HG02943 (cell line): ENCODE results near the gene HDGF.

ENCODE experiments used
- ATAC-seq: cut with Tn5 transposase; IDR thresholded peaks from one replicate; pipeline ENCODE4 v1.9.1; 2021; ENCODE audit warnings: mild to moderate bottlenecking, low read depth, moderate library complexity; ENCODE audit not compliant: unreplicated experiment

HDGF gene

DNA sequence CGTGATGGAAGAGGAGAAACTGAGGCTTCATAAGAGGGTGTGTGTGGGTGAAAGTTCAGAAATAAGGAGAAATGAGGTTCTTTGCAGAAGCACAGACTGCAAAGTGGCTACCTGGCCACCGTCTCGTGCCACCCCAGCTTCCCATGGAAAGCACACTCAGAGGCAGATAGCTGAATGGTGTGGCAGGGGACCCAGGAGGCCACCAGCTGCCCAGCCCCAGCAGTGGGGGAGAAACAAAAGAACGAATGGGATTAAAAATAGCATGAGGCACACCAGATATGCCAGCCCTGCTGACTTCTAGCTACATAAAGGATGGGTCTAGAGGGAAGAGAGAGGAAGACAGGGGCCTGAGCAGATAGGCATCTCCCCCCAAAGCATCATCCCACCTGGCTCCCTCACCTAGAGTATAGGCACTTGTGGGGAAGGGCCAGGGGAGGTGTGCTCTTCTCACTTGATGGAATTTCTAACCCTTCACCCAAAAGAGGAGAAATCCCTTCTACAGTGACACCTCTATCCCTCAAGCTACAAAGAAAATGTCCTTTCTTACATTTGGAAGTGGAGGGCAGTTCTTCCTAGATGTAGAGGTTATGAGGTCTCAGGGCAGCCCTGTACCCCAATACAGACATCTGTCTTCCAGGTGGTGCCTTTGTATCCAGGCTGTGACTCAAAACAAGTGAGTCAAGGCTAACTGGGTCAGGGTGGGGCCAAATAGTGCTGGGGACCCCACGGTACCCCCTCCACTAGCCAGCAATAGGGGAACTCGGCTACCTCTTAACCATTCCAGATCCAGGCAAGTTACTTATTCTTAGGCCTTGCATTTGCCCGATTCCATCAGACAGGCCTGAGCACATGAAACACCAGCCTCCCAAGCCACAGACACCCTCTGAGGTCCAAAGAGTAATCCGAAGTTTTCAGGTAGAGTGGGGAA is 3.5 kb downstream of the HDGF start:
- no peak for ATAC-seq

DNA sequence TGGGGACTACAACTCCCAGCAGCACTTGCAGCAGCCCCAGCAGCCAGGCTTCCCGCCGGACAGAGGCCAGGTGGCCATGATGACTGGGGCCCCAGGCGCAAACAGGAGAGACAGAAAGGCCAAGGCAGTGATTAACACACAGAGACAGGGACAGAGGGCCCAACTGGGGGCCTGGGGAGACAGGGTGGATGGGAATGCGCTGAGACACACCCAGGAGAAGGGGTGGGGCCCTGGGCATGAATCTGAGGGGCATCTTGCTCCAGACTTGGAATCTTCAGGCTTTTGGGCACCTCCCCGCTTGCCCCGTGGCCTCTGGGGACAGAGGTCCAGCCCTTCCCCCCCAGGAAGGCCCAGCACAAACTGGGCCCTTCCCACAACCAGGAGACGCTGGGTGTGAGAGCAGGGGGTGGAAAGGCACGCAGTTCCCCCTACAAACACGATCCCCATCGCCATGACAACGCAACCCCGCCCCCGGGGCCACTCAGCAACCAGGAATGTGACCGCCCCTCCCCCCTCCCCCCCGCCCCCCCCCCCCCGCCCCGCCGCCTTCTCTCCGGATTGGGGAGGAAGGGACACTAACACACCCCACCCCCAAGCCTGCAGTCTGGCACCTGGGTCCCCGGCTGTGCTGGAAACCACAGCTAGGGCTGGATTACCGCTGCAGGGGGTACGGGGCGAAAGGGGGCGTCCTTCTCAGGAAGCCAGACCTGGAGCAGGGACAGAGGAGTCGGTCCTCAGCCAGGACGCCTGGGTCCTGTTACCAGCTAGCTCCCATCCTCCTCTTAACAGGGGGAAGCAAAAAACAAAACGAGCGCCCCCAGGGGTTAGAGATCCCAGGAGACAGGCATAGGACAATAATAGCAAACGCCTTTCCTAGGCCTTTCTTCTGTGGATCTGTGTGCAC is 4.5 kb downstream of the HDGF start:
- no peak for ATAC-seq

DNA sequence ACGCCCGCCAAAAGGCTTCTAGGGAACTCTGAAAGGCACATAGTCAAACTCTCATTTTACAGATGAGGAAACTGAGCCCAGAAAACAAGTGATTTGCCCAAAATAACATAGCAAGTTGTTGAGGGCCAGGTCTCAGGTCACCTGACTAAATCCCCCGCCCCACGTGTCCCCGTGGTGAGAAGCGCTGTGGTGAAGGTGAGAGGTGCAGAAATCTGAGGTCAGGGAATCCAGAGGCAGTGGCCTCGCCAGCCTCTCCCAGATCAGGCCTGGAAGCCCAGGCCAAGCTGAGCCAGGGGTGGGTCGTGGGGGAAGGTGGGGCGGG is 5.1 kb downstream of the HDGF start:
- ATAC-seq = no peak

DNA sequence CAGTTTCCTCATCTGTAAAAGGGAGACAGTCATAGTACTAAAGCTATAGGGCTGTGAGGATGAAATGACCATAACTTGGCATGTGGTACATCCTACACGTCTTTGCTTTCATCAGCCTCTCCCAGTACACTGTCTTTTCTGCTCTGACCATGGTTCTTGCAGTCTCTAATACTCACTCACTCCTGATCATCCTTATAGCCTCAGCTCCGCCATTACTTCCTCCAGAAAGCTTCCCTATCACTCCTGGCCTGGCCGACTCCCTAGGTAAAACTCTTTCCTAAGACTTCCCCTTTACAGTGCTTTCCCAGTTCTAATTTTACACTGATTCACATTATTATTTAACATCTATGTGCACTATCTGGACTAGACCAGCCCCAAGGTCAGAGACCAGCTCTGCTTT is 5.6 kb downstream of the HDGF start:
- no peak for ATAC-seq

DNA sequence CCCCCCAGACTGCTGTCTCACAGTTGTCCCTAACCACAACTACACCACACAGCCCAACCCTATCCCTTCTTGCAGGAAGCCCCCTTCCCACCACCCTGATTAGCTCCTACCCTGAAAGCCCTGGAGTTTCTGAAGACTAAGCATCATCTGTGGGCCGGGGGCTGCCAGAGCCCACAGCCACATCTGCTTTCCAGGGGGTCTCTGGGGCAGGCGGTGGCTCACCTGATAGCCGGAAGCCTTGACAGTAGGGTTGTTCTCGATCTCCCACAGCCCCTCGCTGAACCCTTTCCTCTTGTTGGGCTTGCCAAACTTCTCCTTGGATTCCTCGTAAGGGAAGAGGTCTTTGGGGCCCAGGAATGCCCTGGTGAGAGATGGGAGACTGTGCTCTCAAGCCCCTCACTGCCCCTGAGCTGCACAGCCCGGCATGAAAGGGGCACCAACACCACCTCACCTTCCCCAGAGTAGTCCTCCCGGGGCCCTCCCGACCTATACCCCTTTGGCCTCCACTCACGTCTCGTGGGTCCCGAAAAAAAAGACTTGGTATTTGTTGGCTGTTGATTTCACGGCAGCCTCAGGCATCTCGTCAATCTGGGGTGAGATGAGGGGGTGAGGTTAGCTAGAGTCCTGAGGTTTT is 6.6 kb downstream of the HDGF start:
- no peak for ATAC-seq

DNA sequence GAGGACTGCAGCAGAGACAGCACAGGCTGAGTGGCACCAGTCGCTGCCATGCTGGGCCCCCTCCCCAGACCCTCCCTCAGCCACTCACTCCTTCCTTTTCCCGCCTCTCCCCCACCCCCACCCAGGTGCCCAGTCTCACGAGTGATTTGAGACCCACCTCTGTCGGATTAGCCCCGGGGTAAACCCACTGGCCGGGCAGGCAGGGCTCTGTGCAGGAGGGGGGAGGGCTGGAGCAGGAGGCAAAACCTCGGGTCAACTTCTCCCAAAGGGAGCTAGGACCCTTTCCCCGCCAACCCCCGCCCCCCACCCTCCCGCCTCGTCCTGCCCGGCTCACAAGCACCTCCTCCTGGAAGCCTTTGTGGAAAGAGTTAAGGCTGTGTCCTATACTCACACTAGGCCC is 7.1 kb downstream of the HDGF start:
- ATAC-seq = no peak

DNA sequence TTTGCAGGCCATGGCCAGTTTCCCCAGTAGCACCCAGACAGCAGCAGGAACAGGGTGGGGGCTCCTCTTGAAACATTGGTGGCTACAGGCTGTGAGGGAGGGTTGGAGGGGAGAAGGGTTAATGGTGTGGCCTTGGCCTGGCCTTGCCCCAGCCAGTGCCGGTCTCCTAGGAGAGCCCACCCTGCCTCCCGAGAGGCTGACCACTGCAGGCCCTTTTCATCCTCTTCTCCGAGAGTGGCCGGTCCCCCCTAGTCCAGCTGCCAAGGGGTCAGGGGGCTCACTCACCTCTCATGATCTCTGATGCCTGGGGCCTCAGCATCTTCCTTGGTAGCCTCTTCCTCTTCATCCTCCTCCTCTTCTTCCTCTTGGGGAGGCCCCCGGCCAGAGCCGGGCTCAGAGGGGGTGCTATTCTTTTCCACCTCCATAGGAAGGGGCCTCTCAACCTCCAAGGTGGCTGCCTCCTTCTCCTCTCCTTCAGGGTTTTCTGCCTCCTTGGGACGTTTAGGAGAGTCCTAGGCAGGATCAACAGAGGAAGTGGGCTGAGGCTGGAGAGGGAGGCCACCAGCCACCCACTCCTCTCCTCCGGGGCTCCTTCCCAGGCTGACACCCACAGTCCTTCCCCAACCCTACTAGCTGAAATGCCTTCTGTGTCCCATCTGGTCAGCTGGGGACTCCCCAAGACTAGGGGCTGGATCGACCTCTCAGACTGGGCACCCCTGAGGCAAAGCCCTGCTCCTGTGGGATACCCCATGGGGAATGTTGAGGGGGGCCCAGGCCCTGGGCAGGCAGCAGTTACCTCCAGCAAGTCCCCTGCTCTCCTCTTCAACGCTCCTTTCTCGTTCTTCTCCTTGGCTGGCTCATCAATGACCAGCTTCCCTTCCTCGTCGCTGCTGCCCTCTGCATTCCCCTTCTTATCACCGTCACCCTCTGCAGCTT is 7.8 kb downstream of the HDGF start:
- ATAC-seq = no peak

DNA sequence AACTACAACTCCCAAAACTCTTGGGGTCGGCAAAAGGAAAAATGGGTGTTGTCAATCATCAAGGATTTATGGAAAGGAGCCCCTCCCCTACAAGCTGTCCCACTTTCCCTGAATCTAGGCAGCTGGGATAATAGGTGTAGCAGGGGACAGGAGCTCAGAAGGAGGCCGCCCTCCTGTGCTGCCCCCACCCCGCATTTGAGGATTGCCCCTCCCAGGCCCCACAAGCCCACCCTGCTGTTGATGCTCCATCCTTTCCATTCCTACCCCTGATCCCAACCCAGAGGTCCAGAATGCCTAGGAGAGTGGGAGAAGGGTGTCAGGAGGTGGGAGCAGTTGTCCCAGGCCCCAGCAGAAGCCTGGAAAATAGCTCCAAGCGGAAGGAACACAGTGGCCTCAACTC is 8.7 kb downstream of the HDGF start:
- no peak for ATAC-seq

DNA sequence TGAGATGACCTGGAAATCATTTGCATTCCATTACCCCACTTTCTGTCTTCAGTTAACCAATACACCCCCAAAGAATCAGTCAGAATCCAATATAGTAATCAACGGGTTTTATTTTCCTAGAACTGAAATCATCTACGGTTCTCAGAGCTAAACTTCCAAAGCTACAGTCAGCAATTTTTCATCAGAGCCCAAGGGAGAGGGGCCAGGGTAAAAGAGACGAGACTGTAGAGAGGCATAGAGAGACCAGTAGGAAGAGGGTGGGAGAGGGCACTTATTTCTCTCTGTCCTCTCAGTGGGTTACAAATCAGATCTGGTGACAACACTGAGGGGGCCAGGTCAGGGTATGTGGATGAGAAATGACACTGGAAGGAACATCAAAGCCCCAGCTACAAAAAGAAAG is 9.5 kb downstream of the HDGF start:
- no peak for ATAC-seq

DNA sequence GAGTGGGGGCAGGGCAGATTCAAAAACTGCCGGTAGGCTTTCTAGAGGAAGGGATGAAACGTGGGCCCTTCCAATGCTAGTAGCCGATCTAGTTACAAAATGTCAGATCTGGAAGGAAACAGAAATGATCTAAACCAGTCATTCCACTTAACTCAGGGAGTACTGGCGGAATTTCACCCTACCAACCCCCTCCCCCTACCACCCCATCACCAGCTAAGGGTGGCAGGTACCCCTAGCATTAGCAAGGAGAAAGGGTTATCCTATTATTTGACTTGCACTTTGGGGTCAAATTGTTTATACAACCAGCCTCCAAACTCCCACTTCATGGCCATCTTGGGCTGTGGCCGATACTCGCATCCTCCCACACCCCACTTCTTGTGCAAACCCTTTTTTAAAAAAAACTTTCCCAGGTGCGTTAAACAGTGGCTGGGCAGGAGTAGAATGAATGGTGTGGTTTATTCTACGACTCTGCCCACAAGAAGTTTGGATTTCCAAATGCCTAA is 9.9 kb downstream of the HDGF start:
- no peak for ATAC-seq

DNA sequence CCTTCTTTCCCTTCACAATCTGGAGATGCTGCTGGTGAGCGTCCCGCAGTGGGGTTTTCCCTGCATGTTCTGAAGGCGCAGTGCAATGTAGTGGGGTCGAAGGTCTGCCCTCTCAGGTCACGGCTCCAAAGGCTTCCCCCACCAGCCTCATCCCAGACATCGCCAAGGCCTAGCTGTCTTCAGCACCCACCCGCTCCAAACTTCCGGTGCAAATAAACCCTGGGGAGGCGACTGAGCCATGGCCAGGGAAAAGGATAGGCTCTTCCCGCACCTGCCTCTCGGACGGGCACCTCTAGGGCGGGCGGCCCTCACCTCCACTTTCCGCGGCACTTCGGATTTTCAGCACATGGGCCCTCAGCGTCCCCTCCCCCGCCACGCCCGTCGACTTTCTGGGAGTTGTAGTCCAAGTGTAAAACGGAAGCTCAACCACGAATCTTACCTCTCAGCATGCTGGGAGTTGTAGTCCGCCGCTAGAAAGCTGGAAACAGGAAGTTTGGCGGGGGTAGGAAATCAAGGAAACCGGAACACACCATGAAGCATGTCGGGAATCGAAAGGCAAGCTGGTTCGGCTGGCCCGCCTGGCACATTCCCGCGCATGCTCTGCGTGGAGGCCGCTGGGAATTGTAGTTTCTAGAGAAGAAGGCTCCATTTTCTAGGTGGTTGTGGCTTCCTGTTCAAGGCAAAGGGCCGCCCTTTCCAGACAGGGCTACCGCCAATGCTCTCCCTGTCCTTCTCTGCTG is 10.6 kb downstream of the HDGF start, which contains the start of gene MRPL24:
Gene MRPL24, minus strand, starts transcription at position 348 of the 740 bp plus-strand sequence. CDS start 2,384 bp downstream, outside the sequence.
- ATAC-seq = peak; percentile 80

DNA sequence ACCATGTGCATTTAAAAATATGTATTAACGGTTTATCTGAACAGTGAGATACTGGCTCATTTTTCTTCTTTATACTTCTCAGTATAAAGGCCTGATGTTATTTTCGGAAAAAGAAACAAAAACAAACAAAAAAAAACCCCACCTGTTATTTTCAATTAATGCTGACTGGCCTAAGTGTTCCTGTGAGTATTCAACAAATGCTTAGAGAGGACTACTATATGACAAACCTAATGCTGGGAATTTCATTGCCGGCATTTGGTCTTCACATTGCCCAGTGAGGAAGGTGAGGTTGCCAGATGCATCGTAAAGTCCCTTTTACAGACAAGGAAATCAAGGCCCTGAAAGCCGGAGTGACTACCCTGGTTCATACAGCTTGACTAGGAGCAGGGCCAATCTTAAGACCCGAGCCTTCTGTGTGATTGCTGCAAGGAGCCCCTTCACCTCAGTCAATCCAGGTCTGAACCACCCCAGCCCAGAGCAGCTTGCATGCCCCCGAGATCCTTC is 11.2 kb downstream of the HDGF start:
- peak; percentile 5 for ATAC-seq

DNA sequence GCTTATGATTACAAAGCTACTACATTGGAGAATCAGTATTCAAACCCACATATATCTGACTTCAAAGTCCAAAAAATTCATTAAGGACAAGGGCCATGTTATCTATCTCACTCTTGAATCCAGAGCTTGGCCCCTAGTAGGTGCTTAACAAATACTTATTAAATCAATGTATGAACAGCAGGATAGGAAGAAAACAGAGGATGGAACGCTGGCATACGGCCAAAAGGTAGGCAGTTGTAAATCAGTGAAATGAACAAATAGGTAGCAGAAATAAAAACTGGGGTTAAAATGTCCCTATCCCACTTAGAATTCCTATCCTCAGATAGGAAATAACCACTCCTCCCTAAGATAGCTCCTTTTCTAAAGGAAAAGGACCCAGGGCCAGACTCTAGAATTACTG is 12.6 kb downstream of the HDGF start:
- ATAC-seq = no peak

DNA sequence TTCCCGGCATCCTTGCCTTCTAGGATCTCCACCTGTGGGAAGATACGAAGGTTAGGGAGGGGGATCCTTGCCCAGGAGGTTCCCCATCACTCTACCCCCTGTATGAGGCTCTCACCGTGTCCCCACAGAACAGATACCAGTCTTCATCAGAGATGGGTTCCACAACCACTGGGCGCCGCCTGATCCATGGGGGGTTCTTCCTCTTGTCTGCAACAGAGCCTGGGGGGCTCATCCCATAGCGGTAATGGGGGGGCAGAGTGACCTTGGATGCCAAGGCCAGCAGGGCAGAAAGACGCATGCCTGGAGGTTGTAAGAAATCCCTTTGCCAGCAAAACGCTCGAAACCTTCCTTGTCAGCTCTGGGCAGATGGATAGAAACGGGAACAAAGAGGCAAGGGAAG is 13.1 kb downstream of the HDGF start:
- ATAC-seq = no peak

DNA sequence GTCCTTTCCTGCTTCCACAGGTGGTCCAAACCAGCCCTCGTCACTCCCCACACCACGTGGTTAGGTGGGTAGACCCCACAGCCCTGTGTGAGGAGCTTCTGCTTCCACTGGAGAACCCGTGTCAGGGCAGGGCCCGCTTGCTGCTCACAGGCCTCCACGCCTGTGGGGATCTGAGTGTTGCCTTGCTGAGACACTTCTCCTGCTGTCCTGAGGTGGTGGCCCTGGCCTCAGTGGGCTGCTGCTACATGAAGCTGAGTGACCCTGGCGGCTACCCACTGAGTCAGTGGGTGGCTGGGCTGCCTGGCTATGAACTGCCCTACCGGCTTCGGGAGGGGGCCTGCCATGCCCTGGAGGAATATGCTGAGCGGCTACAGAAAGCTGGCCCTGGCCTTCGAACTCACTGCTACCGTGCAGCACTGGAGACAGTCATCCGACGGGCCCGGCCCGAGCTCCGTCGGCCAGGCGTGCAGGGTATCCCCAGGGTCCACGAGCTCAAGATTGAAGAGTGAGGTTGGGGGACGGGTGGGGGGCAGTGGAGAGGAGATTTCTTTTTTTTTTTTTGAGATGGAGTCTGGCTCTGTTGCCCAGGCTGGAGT is 17.4 kb downstream of the HDGF start:
- no peak for ATAC-seq

DNA sequence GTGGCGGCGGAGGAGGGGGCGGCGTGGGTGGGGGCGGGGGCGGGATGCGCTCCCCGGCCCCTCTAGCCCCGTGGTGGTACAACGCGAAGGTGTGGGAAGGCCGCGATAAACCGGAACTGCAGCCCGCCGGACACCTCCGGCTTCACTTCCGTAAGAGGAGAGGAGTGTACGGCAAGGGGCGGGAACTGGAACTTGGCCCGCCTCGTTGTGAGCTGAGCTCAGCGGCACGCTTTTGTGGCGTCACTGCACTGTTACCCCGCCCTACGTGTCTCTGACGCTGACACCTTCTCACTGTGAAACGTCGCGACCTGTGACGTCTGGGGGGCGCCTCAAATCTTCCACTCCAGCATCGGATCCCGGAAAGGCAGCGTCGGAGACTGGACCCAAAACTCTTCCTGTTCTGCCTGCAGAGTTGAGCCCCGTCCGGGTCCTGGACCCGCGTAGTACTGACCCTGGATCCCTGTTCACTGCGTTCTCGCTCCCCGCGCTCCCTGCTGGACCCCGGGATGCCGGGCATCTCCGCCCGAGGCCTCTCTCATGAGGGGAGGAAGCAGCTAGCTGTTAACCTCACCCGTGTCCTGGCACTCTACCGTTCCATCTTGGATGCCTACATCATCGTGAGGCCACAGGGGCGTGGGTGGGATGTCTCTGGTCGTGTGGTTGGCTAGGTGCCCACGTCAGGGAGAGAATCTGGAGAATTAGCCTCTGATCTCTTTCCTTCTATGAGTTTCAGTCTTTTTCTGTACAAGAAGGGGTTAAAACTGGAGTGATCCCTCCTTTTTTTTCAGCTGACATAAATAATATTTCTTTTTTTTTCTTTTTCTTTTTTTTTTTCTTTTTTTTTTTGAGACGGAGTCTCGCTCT is 22.6 kb downstream of the HDGF start, which contains the start of gene ISG20L2:
Gene ISG20L2, minus strand, starts transcription at position 168 of the 864 bp plus-strand sequence. CDS start 1,114 bp downstream, outside the sequence.
- peak; percentile 76 for ATAC-seq

DNA sequence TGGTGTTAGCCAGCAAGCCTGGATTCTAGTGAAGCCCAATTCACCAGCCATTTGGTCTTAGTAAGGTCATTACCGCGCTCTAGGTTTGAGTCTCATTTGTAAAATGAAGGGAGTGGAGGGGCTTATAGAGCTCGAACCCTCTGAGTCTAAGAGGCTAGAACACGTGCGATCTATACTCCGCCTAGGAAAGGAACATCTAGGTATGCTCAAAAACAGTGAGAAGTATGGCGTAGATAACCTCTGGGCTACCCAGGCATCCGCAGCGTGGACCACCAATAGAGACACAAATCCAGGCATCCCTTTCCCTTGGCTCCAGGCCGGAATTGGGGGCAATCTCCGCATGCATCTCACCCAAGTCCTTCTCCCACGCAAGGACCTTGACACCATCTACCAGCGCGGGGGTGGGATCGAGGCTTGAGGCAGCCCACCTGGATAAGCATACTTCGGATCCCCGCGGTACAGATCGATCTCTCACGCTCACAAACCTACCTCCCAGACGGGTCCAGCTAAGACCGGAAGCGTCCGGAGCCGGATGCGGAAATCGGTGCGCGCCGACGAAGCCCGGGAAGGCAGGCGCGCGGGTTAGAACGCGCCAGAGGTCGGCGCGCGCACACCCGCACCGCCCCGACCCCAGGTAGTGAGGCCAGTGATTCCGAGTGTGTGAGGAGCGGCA is 23.4 kb downstream of the HDGF start, which contains the start of gene METTL25B:
Gene METTL25B, plus strand, starts transcription at position 544 of the 673 bp plus-strand sequence. CDS start 636 bp downstream, outside the sequence.
- peak; percentile 55 for ATAC-seq
